ENCODE data around the gene MCHR1.
"Not testable (repeated sequence)": the region's sequence is repeated elsewhere in the genome, so short reads cannot be mapped to it uniquely, and the experiment has no call there.

The MCHR1 gene

DNA sequence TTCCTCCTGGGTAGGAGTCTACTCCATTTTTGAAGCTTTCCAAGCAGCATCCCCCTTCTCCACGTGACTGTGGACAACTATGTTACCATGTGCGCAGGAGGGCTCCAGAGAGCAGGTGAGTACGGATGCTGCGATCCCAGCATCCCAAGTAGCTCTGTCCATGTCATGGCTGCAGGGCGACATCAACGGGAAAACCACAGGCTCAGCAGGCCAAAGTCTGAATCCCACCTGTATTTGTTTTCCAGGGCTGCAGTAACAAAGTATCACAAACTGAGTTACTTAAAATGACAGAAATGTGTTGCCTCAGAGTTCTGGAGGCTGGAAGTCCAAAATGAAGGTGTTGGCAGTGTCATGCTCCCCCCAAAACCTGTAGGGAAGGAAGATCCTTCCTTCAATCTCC lies 40.3 kb downstream of the MCHR1 start:
- intact Hi-C loops (cut with DNase I): no loop called here
- no peak for DNase-seq

DNA sequence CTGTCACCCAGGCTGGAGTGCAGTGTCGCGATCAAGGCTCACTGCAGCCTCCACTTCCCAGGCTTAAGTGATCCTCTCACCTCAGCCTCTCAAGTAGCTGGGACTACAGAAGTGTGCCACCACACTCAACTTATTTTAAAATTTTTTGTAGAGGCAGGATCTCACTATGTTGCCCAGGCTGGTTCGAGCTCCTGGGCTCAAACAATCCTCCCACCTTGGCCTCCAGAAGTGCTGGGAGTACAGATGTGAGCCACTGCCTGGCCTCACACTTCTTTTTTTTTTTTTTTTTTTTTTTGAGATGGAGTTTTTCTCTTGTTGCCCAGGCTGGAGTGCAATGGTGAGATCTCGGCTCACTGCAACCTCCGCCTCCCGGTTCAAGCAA lies 40.9 kb downstream of the MCHR1 start:
- DNase-seq: not testable (repeated sequence)

DNA sequence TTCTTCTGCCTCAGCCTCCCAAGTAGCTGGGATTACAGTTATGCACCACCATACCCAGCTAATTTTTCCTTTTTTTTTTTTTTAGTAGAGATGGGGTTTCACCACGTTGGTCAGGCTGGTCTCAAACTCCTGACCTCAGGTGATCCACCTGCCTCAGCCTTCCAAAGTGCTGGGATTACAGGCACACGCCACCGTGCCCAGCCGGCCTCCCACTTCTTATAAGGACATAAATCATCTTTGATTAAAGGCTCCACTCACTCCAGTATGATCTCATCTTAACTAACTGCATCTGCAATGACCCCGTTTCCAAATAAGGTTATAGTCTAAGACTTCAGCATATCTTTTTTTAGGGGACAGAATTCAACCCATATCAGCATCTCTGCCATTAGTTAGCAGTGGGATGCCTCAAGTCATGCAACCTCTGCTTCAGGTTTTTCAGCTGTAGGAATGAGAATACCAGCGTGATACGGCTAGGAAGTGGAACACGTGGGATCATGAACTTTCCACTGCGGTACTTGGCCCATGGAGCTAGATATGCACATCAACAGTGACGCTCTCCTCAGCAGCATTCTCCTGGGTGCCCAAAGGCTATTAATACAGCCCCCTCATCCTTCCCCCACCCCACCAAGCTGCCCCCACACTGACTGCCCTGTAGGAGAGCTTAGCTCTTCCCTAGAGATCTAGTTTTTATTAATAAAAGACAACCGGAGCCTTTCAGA lies 41.4 kb downstream of the MCHR1 start:
- no peak for DNase-seq
- intact Hi-C loops (cut with DNase I): no loop called here

More for the DNA sequence above, 40.9 kb downstream of the MCHR1 start:
- intact Hi-C loops (cut with DNase I): not testable (repeated sequence)

DNA sequence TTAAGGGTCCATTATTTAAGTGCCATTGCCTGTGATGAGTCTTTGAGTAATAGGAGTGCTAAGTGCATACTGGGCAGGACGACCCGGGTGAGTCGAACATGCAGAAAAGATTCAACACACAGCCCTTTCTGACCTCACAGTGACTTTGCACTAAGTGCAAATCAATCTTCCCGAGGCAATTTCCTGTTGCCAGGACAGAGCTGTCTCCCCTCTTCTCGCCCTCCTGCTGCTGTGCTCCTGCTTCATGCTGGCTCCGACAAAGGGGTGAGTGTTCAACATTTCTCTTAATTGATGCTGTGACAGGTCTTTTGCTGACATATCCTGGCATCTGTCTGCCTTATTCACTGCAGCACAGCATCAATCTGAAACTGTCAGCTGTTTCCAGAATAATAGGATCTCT lies 42.0 kb downstream of the MCHR1 start:
- DNase-seq: no peak
- intact Hi-C loops (cut with DNase I): no loop called here

DNA sequence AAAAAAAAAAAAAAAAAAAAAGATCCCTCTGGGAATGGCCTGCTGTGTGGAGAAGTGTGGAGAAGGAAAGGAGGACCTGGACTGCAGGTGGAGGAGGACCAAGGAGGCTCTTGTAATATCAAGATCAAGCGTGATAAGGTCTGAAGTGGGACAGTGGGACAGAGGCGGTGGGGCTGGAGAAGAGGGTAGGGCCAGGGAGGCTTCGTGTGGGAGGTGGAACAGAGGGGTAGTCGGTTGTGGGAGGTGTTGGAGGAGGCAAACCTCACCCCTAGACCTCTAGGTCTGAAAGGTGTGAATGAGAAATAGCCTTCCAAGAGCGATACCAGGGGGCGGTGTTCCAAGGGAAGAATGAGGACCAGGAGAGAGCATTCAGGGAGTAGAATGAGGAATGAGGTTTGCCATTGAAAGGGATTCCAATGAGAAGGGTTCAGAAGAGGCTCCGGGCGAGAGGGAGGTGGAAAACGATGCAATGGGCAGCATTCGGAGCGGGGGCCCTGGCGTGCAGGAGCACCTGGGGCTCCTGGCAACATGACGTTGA lies 44.2 kb downstream of the MCHR1 start:
- intact Hi-C loops (cut with DNase I): no loop called here

DNA sequence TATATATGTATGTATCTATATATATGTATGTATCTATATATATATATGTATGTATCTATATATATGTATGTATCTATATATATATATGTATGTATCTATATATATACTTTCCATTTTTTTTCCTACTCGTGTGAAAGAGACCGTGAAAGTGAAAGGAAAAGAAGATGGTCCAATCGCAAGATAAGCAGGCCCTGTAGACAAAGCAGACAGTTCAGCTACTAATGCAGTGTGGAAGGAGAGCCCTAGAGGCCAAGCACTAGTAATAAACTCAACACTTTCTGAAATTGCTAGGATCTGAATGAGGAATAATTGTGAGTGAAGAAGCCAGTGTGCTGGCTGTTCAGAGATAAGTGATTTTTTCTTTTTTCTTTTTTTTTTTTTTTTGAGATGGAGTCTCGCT lies 47.2 kb downstream of the MCHR1 start:
- intact Hi-C loops (cut with DNase I): no loop called here
- no peak for DNase-seq

More for the DNA sequence above, 44.2 kb downstream of the MCHR1 start:
- peak in 1 of 10 donors; percentile 46 for DNase-seq

DNA sequence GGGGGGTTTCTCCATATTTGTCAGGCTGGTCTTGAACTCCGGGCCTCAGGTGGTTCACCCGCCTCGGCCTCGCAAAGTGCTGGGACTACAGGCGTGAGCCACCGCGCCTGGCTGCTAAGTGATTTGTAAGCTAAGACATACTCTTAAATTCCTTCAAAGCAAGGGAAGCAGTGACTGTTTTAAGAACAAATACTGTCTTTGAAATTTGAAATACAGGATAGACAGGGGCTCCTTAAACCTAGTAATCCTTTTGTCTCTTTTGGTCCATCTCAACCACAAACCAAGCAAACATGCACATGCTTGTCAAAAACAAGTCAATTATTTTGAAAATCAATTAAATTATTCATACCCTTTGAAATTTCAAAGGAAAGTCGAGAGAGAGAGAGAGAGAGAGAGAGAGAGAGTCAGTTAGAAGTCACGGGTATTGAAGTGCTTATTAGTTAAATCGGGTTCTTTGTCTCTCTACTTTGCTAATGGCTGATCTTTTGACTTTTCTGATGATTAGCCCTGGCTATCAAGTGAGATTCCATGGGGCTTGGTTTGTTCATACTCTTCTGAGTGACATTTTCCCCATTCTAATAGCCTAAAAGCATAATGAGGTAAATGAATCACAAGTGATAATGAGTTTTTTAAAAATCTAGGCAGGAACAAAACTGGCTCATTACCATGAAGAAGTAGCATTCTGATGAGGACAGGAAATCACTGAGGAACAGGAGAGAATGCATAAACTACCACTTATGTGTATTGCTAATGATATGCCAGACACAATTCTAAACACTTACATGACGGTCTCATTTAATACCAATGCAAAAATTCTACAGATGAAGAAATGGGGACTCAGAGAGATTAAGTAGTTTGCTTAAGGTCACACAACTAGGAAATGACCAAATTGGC lies 48.0 kb downstream of the MCHR1 start:
- DNase-seq: peak in 1 of 10 donors; percentile 82

DNA sequence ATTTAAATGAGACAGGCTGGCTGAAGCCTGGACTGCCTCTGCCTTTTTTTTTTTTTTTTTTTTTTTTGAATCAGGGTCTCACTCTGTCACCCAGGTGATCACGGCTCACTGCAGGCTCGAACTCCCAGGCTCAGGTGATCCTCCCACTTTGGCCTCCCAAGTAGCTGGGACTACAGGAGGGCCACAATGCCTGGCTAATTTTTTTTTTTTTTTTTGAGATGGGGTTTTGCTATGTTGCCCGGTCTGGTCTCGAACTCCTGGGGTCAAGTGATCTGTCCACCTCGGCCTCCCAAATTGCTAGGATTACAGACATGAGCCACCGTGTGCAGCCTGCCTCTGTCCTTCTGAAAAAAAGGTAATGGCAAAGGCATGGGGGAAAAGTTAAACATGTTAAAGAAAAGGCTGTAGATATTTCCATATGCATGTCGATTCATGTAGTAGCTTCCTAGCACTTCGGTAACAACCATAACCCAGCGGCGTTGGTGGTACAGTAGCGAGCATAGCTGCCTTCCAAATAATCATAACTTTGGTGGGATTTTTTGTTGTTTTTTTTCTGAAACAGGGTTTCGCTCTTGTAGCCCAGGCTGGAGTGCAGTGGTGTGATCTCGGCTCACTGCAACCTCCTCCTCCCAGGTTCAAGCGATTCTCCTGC lies 48.8 kb downstream of the MCHR1 start:
- intact Hi-C loops (cut with DNase I): no loop called here
- no peak for DNase-seq

More for the DNA sequence above, 48.0 kb downstream of the MCHR1 start:
- intact Hi-C loops (cut with DNase I): no loop called here

DNA sequence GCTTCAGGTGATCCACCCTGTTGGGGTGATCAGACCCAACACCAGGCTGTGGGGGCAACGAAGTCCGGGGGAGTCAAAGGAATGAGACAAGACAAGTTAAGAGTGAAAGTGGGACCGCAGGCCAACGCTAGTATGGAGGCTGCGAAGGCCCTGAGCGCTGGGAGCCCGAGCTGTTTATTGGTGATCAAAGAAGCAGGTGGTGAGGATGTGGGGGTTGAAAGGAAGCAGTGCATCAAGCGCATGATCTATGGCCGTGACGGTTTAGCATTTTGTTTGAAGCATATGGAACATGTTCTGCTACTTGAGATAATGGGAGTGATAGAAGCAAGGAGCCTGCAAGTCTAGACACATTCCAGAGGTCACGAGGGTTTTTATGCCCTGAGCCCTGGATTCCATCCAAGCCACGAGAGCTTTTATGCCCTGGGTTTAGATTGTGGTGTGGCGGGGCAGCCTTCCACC lies 49.5 kb downstream of the MCHR1 start:
- intact Hi-C loops (cut with DNase I): no loop called here
- peak in 1 of 10 donors; percentile 22 for DNase-seq

DNA sequence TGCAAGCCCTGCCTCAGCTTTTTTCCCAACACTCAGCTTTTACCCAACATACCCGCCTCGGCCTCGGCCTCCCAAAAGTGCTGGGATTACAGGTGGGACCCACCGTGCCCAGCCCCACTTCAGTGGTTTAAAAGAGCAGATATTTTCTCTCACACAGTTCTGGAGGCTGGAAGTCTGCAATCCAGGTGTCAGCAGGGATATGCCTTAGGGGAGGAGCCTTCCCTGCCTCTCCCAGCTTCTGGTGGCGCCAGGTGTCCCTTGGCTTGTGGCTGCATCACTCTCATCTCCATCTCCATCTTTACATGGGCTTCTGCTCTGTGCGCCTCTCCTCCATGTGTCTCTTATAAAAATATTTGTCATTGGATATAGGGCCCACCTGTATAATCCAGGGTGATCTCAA lies 50.0 kb downstream of the MCHR1 start:
- peak in 1 of 10 donors; percentile 43 for DNase-seq
- intact Hi-C loops (cut with DNase I): no loop called here
